KMS-11 (cell line): ENCODE data around the gene KCND3.
A peak's percentile ranks its signal among the peaks of the same experiment; 100 is the strongest.

ENCODE experiments used
- H2AFZ ChIP-seq: fragments of 200-600 bp; sonication (generic); 2 replicates; pipeline ENCODE4 v1.6.1; 2016; ENCODE audit warnings: antibody characterized with exemption, mixed run types, low read depth
- H3K27ac ChIP-seq: fragments of 200-600 bp; sonication (generic); 2 replicates; pipeline ENCODE4 v1.6.1; 2016; ENCODE audit warnings: mild to moderate bottlenecking, mixed run types
- H3K27me3 ChIP-seq: fragments of 200-600 bp; sonication (generic); 2 replicates; pipeline ENCODE4 v1.6.1; 2017; ENCODE audit warnings: mild to moderate bottlenecking, low read depth, mixed run types, moderate library complexity; ENCODE audit not compliant: insufficient read depth
- H3K36me3 ChIP-seq: fragments of 200-600 bp; sonication (generic); 2 replicates; pipeline ENCODE4 v1.6.1; 2017; ENCODE audit warnings: mild to moderate bottlenecking, mixed run types; ENCODE audit not compliant: insufficient read depth
- H3K4me1 ChIP-seq: fragments of 200-600 bp; sonication (generic); 2 replicates; pipeline ENCODE4 v1.6.1; 2016; ENCODE audit warnings: mild to moderate bottlenecking, low read depth, mixed run types; ENCODE audit not compliant: poor library complexity, severe bottlenecking
- H3K4me2 ChIP-seq: fragments of 200-600 bp; sonication (generic); 2 replicates; pipeline ENCODE4 v1.7.0; 2016; ENCODE audit warnings: mild to moderate bottlenecking, mixed run types
- H3K4me3 ChIP-seq: fragments of 200-600 bp; sonication (generic); IDR thresholded peaks from 2 replicates; pipeline ENCODE4 v1.6.1; 2017; ENCODE audit warnings: low read depth, low read length, mixed read lengths; ENCODE audit not compliant: insufficient read depth
- H3K79me2 ChIP-seq: fragments of 200-600 bp; sonication (generic); 2 replicates; pipeline ENCODE4 v1.6.1; 2016; ENCODE audit warnings: low read depth, mixed run types; ENCODE audit not compliant: insufficient read depth
- H3K9ac ChIP-seq: fragments of 200-600 bp; sonication (generic); 2 replicates; pipeline ENCODE4 v1.6.1; 2016; ENCODE audit warnings: mild to moderate bottlenecking, mixed run types
- H4K20me1 ChIP-seq: fragments of 200-600 bp; sonication (generic); 2 replicates; pipeline ENCODE4 v1.6.1; 2016; ENCODE audit warnings: mild to moderate bottlenecking, mixed run types; ENCODE audit not compliant: insufficient read depth
- CTCF ChIP-seq: fragments of 200-600 bp; sonication (generic); conservative IDR thresholded peaks from 2 replicates; pipeline ENCODE4 v1.6.1; 2017; ENCODE audit warnings: low read depth, mild to moderate bottlenecking, antibody characterized with exemption, low read length, moderate library complexity, mixed read lengths

Gene KCND3

GRCh38 chr1:111775966-111776365 lies 213.5 kb downstream of the KCND3 start:
- H3K4me2 ChIP-seq, result no peak overlapping the region
- H3K36me3 ChIP-seq, result no peaks in the 10 kb centered on the region
- H4K20me1 ChIP-seq, result no peaks in the 10 kb centered on the region
- H3K27me3 ChIP-seq, result no peaks in the 10 kb centered on the region
- H3K79me2 ChIP-seq, result no peaks in the 10 kb centered on the region
- no peaks in the 10 kb centered on the region for H3K4me1 ChIP-seq
- H2AFZ ChIP-seq, result no peak overlapping the region
- H3K27ac ChIP-seq, result no peak overlapping the region
- H3K4me3 ChIP-seq, result no peak overlapping the region
- no peak for TF ChIP-seq CTCF
- H3K9ac ChIP-seq, result no peak overlapping the region

- no peak overlapping the region for H2AFZ ChIP-seq
- no peak overlapping the region for H3K9ac ChIP-seq
- no peaks in the 10 kb centered on the region for H3K79me2 ChIP-seq
- no peak for TF ChIP-seq CTCF
- no peaks in the 10 kb centered on the region for H3K36me3 ChIP-seq
- H3K27ac ChIP-seq, result no peak overlapping the region
- H3K4me2 ChIP-seq, result no peak overlapping the region
- no peak overlapping the region for H3K4me3 ChIP-seq
- H3K27me3 ChIP-seq, result no peaks in the 10 kb centered on the region
- H3K4me1 ChIP-seq, result no peaks in the 10 kb centered on the region
- no peaks in the 10 kb centered on the region for H4K20me1 ChIP-seq
Measured at GRCh38 chr1:111770916-111771315, 218.6 kb downstream of the KCND3 start.

- no peak overlapping the region for H3K27ac ChIP-seq
- H3K4me1 ChIP-seq, result no peaks in the 10 kb centered on the region
- no peaks in the 10 kb centered on the region for H3K36me3 ChIP-seq
- no peaks in the 10 kb centered on the region for H4K20me1 ChIP-seq
- no peaks in the 10 kb centered on the region for H3K79me2 ChIP-seq
- H3K27me3 ChIP-seq, result no peaks in the 10 kb centered on the region
- TF ChIP-seq CTCF, result peak; percentile 62
- H3K4me3 ChIP-seq, result no peak overlapping the region
- H3K9ac ChIP-seq, result no peak overlapping the region
- H2AFZ ChIP-seq, result no peak overlapping the region
- no peak overlapping the region for H3K4me2 ChIP-seq
Measured at GRCh38 chr1:111769517-111770146, 219.8 kb downstream of the KCND3 start.

GRCh38 chr1:111768625-111769024 lies 220.8 kb downstream of the KCND3 start:
- Histone ChIP-seq H3K4me2 (no peak overlapping the region), H3K27me3 (no peaks in the 10 kb centered on the region), H3K4me1 (no peaks in the 10 kb centered on the region), H3K79me2 (no peaks in the 10 kb centered on the region), H4K20me1 (no peaks in the 10 kb centered on the region), H3K36me3 (no peaks in the 10 kb centered on the region), H3K4me3 (no peak overlapping the region), H3K27ac (no peak overlapping the region), H3K9ac (no peak overlapping the region), H2AFZ (no peak overlapping the region)
- TF ChIP-seq CTCF, result no peak
